ENCODE results near the gene NXPH3.

- no peak for TF ChIP-seq CTCF (IDR thresholded peaks at IDR 0.05; ENCODE audit: low read length)
- TF ChIP-seq EZH2 (optimal IDR thresholded peaks at IDR 0.05; ENCODE audit: low read depth, low read length) = no peak
These were observed 49.2 kb downstream of the NXPH3 start for GRCh38 chr17:49624896-49625295.
